A673 (cell line): ENCODE results near the gene RTN1.

Experiments
- EZH2 ChIP-seq: fragments of 200-600 bp; sonication (generic); IDR thresholded peaks from 2 replicates; pipeline ENCODE4 v1.6.1; 2017; ENCODE audit warnings: borderline replicate concordance, low read depth, mild to moderate bottlenecking, mixed read lengths, antibody characterized with exemption, low read length; ENCODE audit not compliant: poor library complexity, severe bottlenecking
- TF ChIP-seq, protein P1 (sequence below): fragments of 300-800, 200-600 bp; sonication (generic); conservative IDR thresholded peaks from 2 replicates; pipeline ENCODE4 v1.5.1; 2017; ENCODE audit warnings: low read depth, mild to moderate bottlenecking, antibody characterized with exemption, low read length, moderate library complexity, mixed read lengths

DNA sequence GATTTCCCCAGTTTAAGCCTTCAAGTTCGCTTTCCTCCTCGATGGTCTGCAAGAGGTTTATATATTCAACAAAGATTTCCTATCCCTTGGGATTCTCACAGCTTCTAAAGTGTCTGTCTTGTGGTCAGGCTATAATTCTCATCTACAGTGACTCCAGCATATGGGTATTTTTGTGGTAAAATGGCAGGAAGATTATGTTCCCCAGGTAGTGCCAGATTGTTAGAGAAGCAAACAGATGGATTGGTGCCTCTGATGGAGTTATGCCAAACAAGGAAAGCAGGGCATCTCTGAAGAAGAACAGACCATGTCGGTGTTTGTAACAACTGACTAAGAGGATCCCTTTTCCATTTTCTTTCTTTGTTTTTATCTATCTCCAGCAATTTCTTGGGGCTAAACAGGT lies 288.4 kb downstream of the RTN1 start:
- TF ChIP-seq, protein P1, sequence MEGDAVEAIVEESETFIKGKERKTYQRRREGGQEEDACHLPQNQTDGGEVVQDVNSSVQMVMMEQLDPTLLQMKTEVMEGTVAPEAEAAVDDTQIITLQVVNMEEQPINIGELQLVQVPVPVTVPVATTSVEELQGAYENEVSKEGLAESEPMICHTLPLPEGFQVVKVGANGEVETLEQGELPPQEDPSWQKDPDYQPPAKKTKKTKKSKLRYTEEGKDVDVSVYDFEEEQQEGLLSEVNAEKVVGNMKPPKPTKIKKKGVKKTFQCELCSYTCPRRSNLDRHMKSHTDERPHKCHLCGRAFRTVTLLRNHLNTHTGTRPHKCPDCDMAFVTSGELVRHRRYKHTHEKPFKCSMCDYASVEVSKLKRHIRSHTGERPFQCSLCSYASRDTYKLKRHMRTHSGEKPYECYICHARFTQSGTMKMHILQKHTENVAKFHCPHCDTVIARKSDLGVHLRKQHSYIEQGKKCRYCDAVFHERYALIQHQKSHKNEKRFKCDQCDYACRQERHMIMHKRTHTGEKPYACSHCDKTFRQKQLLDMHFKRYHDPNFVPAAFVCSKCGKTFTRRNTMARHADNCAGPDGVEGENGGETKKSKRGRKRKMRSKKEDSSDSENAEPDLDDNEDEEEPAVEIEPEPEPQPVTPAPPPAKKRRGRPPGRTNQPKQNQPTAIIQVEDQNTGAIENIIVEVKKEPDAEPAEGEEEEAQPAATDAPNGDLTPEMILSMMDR = no peak
- TF ChIP-seq EZH2 = no peak
